DND-41 (cell line): ENCODE data around the gene ZNF71.
A peak's percentile ranks its signal among the peaks of the same experiment; 100 is the strongest.

Experiments used
- ATAC-seq: fragments of 200-7000 bp; cut with Tn5 transposase; 3 replicates; pipeline ENCODE4 v1.9.1; 2021; ENCODE audit warnings: low read depth; ENCODE audit not compliant: insufficient read depth
- DNase-seq: peaks from one replicate; pipeline ENCODE4 v3.0.0-alpha.2; 2020
- H2AFZ ChIP-seq: 2 replicates; pipeline ENCODE4 v1.6.0; 2012; ENCODE audit warnings: low read depth, low read length
- H3K27ac ChIP-seq: 2 replicates; pipeline ENCODE4 v1.5.1; 2012; ENCODE audit warnings: low read length, inconsistent platforms
- H3K27me3 ChIP-seq: fragments of 200-600 bp; sonication (generic); 2 replicates; pipeline ENCODE4 v1.6.0; 2012; ENCODE audit warnings: low read length, mild to moderate bottlenecking, inconsistent platforms; ENCODE audit not compliant: insufficient read depth, poor library complexity
- H3K36me3 ChIP-seq: 2 replicates; pipeline ENCODE4 v1.5.1; 2012; ENCODE audit warnings: low read length, inconsistent platforms; ENCODE audit not compliant: insufficient read depth
- H3K4me1 ChIP-seq: 2 replicates; pipeline ENCODE4 v1.5.1; 2012; ENCODE audit warnings: mild to moderate bottlenecking, low read length; ENCODE audit not compliant: insufficient read depth
- H3K4me2 ChIP-seq: 2 replicates; pipeline ENCODE4 v1.6.0; 2012; ENCODE audit warnings: mild to moderate bottlenecking, moderate library complexity, low read length, inconsistent platforms; ENCODE audit not compliant: insufficient read depth
- H3K4me3 ChIP-seq, 2 experiments: fragments of 200-600 bp in 1 of 2; shearing (Covaris generic) in 1 of 2; 2 replicates each; pipeline ENCODE4 v1.5.1; 2012 to 2016; ENCODE audit warnings: inconsistent platforms in 2 of 2, low read length in 2 of 2, mild to moderate bottlenecking in 2 of 2, low read depth in 1 of 2, moderate library complexity in 1 of 2
- H3K79me2 ChIP-seq: 2 replicates; pipeline ENCODE4 v1.6.0; 2012; ENCODE audit warnings: low read length, inconsistent platforms; ENCODE audit not compliant: insufficient read depth
- H3K9ac ChIP-seq: 2 replicates; pipeline ENCODE4 v1.6.0; 2012; ENCODE audit warnings: low read depth, mild to moderate bottlenecking, inconsistent platforms, low read length, moderate library complexity
- H3K9me3 ChIP-seq: 2 replicates; pipeline ENCODE4 v1.5.1; 2012; ENCODE audit warnings: low read length, moderate library complexity, mild to moderate bottlenecking, inconsistent platforms; ENCODE audit not compliant: insufficient read depth, severe bottlenecking
- H4K20me1 ChIP-seq: 2 replicates; pipeline ENCODE4 v1.6.0; 2012; ENCODE audit warnings: low read length; ENCODE audit not compliant: insufficient read depth
- EZH2 ChIP-seq: IDR thresholded peaks from 3 replicates; pipeline ENCODE4 v1.6.1; 2012; ENCODE audit warnings: borderline replicate concordance, low read depth, mild to moderate bottlenecking, moderate library complexity, low read length, inconsistent platforms; ENCODE audit not compliant: severe bottlenecking
- TF ChIP-seq, protein P1 (sequence below): IDR thresholded peaks from 2 replicates; pipeline ENCODE4 v1.5.1; 2012; ENCODE audit warnings: borderline replicate concordance, low read length, moderate library complexity, mild to moderate bottlenecking; ENCODE audit not compliant: poor library complexity, severe bottlenecking; ENCODE audit errors: extremely low read depth

Gene ZNF71

GRCh38 chr19:56625708-56626107 is 30.6 kb downstream of the ZNF71 start:
- no peak overlapping the region for H2AFZ ChIP-seq
- ATAC-seq (no peak), DNase-seq (no peak)
- H3K9me3 ChIP-seq, result peaks cover 11% of the 10 kb centered on the region
- no peak overlapping the region for H3K27ac ChIP-seq
- no peak overlapping the region for H3K4me3 ChIP-seq
- peaks cover 3% of the 10 kb centered on the region; the same call in 1 of the 2 replicates for H4K20me1 ChIP-seq
- H3K27me3 ChIP-seq, result no peaks in the 10 kb centered on the region
- no peak overlapping the region for H3K9ac ChIP-seq
- no peaks in the 10 kb centered on the region for H3K4me1 ChIP-seq
- no peak overlapping the region for H3K4me2 ChIP-seq
- TF ChIP-seq, protein P1, sequence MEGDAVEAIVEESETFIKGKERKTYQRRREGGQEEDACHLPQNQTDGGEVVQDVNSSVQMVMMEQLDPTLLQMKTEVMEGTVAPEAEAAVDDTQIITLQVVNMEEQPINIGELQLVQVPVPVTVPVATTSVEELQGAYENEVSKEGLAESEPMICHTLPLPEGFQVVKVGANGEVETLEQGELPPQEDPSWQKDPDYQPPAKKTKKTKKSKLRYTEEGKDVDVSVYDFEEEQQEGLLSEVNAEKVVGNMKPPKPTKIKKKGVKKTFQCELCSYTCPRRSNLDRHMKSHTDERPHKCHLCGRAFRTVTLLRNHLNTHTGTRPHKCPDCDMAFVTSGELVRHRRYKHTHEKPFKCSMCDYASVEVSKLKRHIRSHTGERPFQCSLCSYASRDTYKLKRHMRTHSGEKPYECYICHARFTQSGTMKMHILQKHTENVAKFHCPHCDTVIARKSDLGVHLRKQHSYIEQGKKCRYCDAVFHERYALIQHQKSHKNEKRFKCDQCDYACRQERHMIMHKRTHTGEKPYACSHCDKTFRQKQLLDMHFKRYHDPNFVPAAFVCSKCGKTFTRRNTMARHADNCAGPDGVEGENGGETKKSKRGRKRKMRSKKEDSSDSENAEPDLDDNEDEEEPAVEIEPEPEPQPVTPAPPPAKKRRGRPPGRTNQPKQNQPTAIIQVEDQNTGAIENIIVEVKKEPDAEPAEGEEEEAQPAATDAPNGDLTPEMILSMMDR, result no peak
- TF ChIP-seq EZH2, result no peak
- peaks cover 49% of the 10 kb centered on the region for H3K36me3 ChIP-seq
- no peaks in the 10 kb centered on the region for H3K79me2 ChIP-seq

GRCh38 chr19:56633021-56633420 is 37.9 kb downstream of the ZNF71 start:
- H3K9ac ChIP-seq, result no peak overlapping the region
- peaks cover 11% of the 10 kb centered on the region for H3K9me3 ChIP-seq
- H3K79me2 ChIP-seq, result no peaks in the 10 kb centered on the region
- H3K4me1 ChIP-seq, result no peaks in the 10 kb centered on the region
- DNase-seq, result no peak
- no peak for ATAC-seq
- H3K4me3 ChIP-seq, result no peak overlapping the region
- H2AFZ ChIP-seq, result no peak overlapping the region
- H3K27me3 ChIP-seq, result no peaks in the 10 kb centered on the region
- H3K36me3 ChIP-seq, result no peaks in the 10 kb centered on the region
- H3K4me2 ChIP-seq, result no peak overlapping the region
- peaks cover 2% of the 10 kb centered on the region; the same call in 1 of the 2 replicates for H4K20me1 ChIP-seq
- no peak overlapping the region for H3K27ac ChIP-seq
- no peak for TF ChIP-seq EZH2
- TF ChIP-seq, protein P1, result no peak

DNA sequence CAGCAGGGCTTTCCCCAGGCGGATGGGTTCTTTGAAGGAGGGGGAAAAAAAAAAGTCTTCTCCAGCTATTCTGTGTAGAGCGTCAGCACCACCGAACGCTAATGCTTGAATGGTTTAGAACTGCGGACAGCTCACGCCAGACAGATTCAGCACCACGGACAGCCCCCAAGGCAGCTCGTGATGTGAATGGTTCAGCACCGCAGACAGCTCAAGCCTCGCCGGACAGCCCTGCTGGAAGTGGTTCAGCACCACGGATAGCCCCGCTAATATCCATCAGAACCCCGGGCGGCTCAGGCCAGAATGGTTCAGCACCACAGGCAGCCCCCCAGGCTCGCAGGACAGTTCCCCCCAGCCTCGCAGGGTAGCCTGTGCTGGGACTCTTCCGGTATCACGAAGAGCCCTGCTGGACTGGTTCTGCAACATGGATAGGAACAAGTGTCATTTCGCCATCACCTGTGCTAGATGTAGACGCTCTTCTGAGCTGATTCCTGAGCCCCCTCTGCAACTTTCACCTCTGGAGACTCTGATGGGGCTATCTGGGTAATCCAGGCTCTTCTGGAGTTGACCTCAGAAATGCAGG is 43.0 kb downstream of the ZNF71 start:
- Histone ChIP-seq H3K27me3 (no peaks in the 10 kb centered on the region), H3K4me1 (no peaks in the 10 kb centered on the region), H3K9me3 (peaks cover 3% of the 10 kb centered on the region), H3K36me3 (no peaks in the 10 kb centered on the region), H3K4me3 (no peak overlapping the region), H3K4me2 (no peak overlapping the region), H2AFZ (no peak overlapping the region), H4K20me1 (no peaks in the 10 kb centered on the region), H3K79me2 (no peaks in the 10 kb centered on the region), H3K27ac (no peak overlapping the region), H3K9ac (no peak overlapping the region)
- ATAC-seq (peak; percentile 95), DNase-seq (peak; percentile 94)
- TF ChIP-seq, protein P1, result peak; percentile 17
- TF ChIP-seq EZH2, result no peak

- H4K20me1 ChIP-seq, result no peaks in the 10 kb centered on the region
- no peaks in the 10 kb centered on the region for H3K4me1 ChIP-seq
- no peak overlapping the region for H3K9ac ChIP-seq
- H2AFZ ChIP-seq, result no peak overlapping the region
- peak; percentile 40; the same call in 1 of the 3 replicates for ATAC-seq
- peak; percentile 56 for DNase-seq
- TF ChIP-seq, protein P1, result no peak
- no peak for TF ChIP-seq EZH2
- no peak overlapping the region for H3K4me2 ChIP-seq
- H3K27ac ChIP-seq, result no peak overlapping the region
- no peaks in the 10 kb centered on the region for H3K9me3 ChIP-seq
- no peaks in the 10 kb centered on the region for H3K27me3 ChIP-seq
- no peaks in the 10 kb centered on the region for H3K36me3 ChIP-seq
- no peak overlapping the region for H3K4me3 ChIP-seq
- H3K79me2 ChIP-seq, result no peaks in the 10 kb centered on the region
Observed at GRCh38 chr19:56639217-56639616, 44.1 kb downstream of the ZNF71 start.
